Epithelial cell of proximal tubule (primary cell): ENCODE measurements around the gene PAM16. TPM values are rescaled to one million over a fixed set of nuclear protein-coding genes. Genes with fewer than 3 reads are reported as not detected.

Source experiments
- DNase-seq: peaks from one replicate; pipeline ENCODE4 v3.0.0-alpha.2; 2011; ENCODE audit warnings: low read depth
- H3K4me3 ChIP-seq: 2 replicates; pipeline ENCODE4 v1.5.1; 2011; ENCODE audit warnings: low read depth, mild to moderate bottlenecking, low read length
- CTCF ChIP-seq: conservative IDR thresholded peaks from 2 replicates; pipeline ENCODE4 v1.5.1; 2012; ENCODE audit warnings: low read depth, mild to moderate bottlenecking, low read length
- total RNA-seq: library from RNA; depleted of rRNA; stranded (reverse); fragments of >200 nt; gene quantifications from 2 replicates; pipeline ENCODE4 v1.2.3, GENCODE V29; 2015

PAM16 gene
- total RNA-seq, 1 donor from 2014 or later: 75.1 TPM

GRCh38 chr16:4378161-4378666, 27.1 kb upstream of the PAM16 start:
- no peak overlapping the region for H3K4me3 ChIP-seq
- DNase-seq: no peak
- no peak for TF ChIP-seq CTCF

GRCh38 chr16:4377573-4378154, 26.5 kb upstream of the PAM16 start:
- no peak for DNase-seq
- H3K4me3 ChIP-seq: no peak overlapping the region
- peak; percentile 30 for TF ChIP-seq CTCF

- no peak for DNase-seq
- H3K4me3 ChIP-seq: no peak overlapping the region
- no peak for TF ChIP-seq CTCF
These were observed 25.9 kb upstream of the PAM16 start for GRCh38 chr16:4376893-4377572.

- no peak for DNase-seq
- TF ChIP-seq CTCF: no peak
- H3K4me3 ChIP-seq: no peak overlapping the region
These were observed 25.2 kb upstream of the PAM16 start for GRCh38 chr16:4376126-4376892.

GRCh38 chr16:4375717-4376116, 24.6 kb upstream of the PAM16 start:
- TF ChIP-seq CTCF: no peak
- no peak for DNase-seq
- no peak overlapping the region for H3K4me3 ChIP-seq

GRCh38 chr16:4373909-4374742, 23.0 kb upstream of the PAM16 start:
- TF ChIP-seq CTCF: no peak
- DNase-seq: no peak
- peak overlapping the region; percentile 96 for H3K4me3 ChIP-seq
